Liver (tissue), 9 donors: ENCODE measurements around the gene UQCRFS1. TPM values are rescaled to one million over a fixed set of nuclear protein-coding genes. Genes with fewer than 3 reads are reported as not detected.

Source experiments
- DNase-seq: peaks from one replicate; pipeline ENCODE4 v3.0.0-alpha.2; 2017; ENCODE audit warnings: low spot score
- H3K27ac ChIP-seq, 2 donors: one replicate each; pipeline ENCODE4 v1.7.0; 2013; ENCODE audit warnings: inconsistent platforms in 2 of 2, low read length in 2 of 2, control low read depth in 1 of 2, low read depth in 1 of 2, mild to moderate bottlenecking in 1 of 2
- H3K27me3 ChIP-seq, 4 donors: one replicate each; pipeline versions ENCODE4 v1.6.1 to v1.7.0; 2013; ENCODE audit warnings: low read length in 3 of 4, inconsistent platforms in 1 of 4, mild to moderate bottlenecking in 1 of 4, moderate library complexity in 1 of 4; ENCODE audit not compliant: control insufficient read depth in 4 of 4, insufficient read depth in 4 of 4
- H3K36me3 ChIP-seq, 4 donors: one replicate each; pipeline versions ENCODE4 v1.6.1 to v1.7.0; 2013; ENCODE audit warnings: low read length in 3 of 4, mild to moderate bottlenecking in 3 of 4, low read depth in 1 of 4, moderate library complexity in 1 of 4; ENCODE audit not compliant: control insufficient read depth in 4 of 4, insufficient read depth in 3 of 4
- H3K4me1 ChIP-seq, 4 donors: one replicate each; pipeline versions ENCODE4 v1.6.1 to v1.7.0; 2013; ENCODE audit warnings: low read length in 3 of 4, mild to moderate bottlenecking in 3 of 4, moderate library complexity in 1 of 4; ENCODE audit not compliant: control insufficient read depth in 4 of 4, insufficient read depth in 4 of 4
- H3K4me3 ChIP-seq, 3 donors: one replicate each; pipeline versions ENCODE4 v1.6.1 to v1.7.0; 2013; ENCODE audit warnings: low read length in 3 of 3, control low read depth in 1 of 3, low read depth in 1 of 3, mild to moderate bottlenecking in 1 of 3
- H3K9ac ChIP-seq, 2 donors: one replicate each; pipeline ENCODE4 v1.7.0; 2013; ENCODE audit warnings: low read length in 2 of 2, mild to moderate bottlenecking in 2 of 2, moderate library complexity in 2 of 2, control low read depth in 1 of 2, low read depth in 1 of 2
- H3K9me3 ChIP-seq, 4 donors: one replicate each; pipeline versions ENCODE4 v1.6.1 to v1.7.0; 2013; ENCODE audit warnings: low read length in 3 of 4; ENCODE audit not compliant: control insufficient read depth in 4 of 4
- CTCF ChIP-seq: fragments of 150-350 bp; IDR thresholded peaks from 2 replicates; pipeline ENCODE4 v1.5.1; 2017; ENCODE audit warnings: improper control_type of control experiment, low read depth, low read length; ENCODE audit not compliant: missing input control
- EGR1 ChIP-seq, 2 donors: IDR thresholded peaks; 2 replicates each; pipeline ENCODE4 v1.6.1; 2016 to 2018; ENCODE audit warnings: antibody characterized with exemption in 2 of 2, low read depth in 2 of 2
- FOXA1 ChIP-seq: IDR thresholded peaks from 2 replicates; pipeline ENCODE4 v1.6.1; 2016; ENCODE audit warnings: antibody characterized with exemption
- FOXA2 ChIP-seq: IDR thresholded peaks from 2 replicates; pipeline ENCODE4 v1.6.1; 2016; ENCODE audit warnings: antibody characterized with exemption
- GABPA ChIP-seq, 2 donors: IDR thresholded peaks in 1 of 2; conservative IDR thresholded peaks in 1 of 2; 2 replicates each; pipeline ENCODE4 v1.6.1; 2016; ENCODE audit warnings: antibody characterized with exemption in 2 of 2, mild to moderate bottlenecking in 1 of 2, moderate library complexity in 1 of 2
- HNF4A ChIP-seq, 2 donors: conservative IDR thresholded peaks; 2 replicates each; pipeline ENCODE4 v1.6.1; 2016; ENCODE audit warnings: antibody characterized with exemption in 2 of 2, mild to moderate bottlenecking in 2 of 2
- HNF4G ChIP-seq: IDR thresholded peaks from 2 replicates; pipeline ENCODE4 v1.6.1; 2016; ENCODE audit warnings: antibody characterized with exemption
- JUND ChIP-seq, 2 donors: IDR thresholded peaks; 2 replicates each; pipeline ENCODE4 v1.6.1; 2016; ENCODE audit warnings: antibody characterized with exemption in 2 of 2
- MAX ChIP-seq: IDR thresholded peaks from 2 replicates; pipeline ENCODE4 v1.6.1; 2016; ENCODE audit warnings: antibody characterized with exemption
- NR2F2 ChIP-seq: IDR thresholded peaks from 2 replicates; pipeline ENCODE4 v1.6.1; 2016; ENCODE audit warnings: antibody characterized with exemption
- RAD21 ChIP-seq, 2 donors: IDR thresholded peaks; 2 replicates each; pipeline ENCODE4 v1.6.1; 2016; ENCODE audit warnings: antibody characterized with exemption in 2 of 2, mild to moderate bottlenecking in 2 of 2
- REST ChIP-seq: IDR thresholded peaks from 2 replicates; pipeline ENCODE4 v1.6.1; 2016; ENCODE audit warnings: antibody characterized with exemption, mild to moderate bottlenecking
- RXRA ChIP-seq, 2 donors: IDR thresholded peaks; 2 replicates each; pipeline ENCODE4 v1.6.1; 2017 to 2018; ENCODE audit warnings: antibody characterized with exemption in 2 of 2, mild to moderate bottlenecking in 1 of 2
- SP1 ChIP-seq: IDR thresholded peaks from 2 replicates; pipeline ENCODE4 v1.6.1; 2018; ENCODE audit warnings: antibody characterized with exemption, mild to moderate bottlenecking
- TAF1 ChIP-seq: conservative IDR thresholded peaks from 2 replicates; pipeline ENCODE4 v1.6.1; 2016; ENCODE audit warnings: antibody characterized with exemption, mild to moderate bottlenecking
- YY1 ChIP-seq: IDR thresholded peaks from 2 replicates; pipeline ENCODE4 v1.6.1; 2016; ENCODE audit warnings: antibody characterized with exemption, mild to moderate bottlenecking
- polyA plus RNA-seq, 2 donors: library from polyadenylated mRNA; stranded (reverse) in 1 of 2; unstranded in 1 of 2; fragments of 200-250 nt in 1 of 2; fragments of >200 nt in 1 of 2; fragmentation: Nextera tagmentation in 1 of 2; extraction: Ambion mirVana in 1 of 2; gene quantifications; one replicate each; pipeline versions ENCODE4 v1.2.1 to v1.2.3, GENCODE V29; 2013 to 2015
- total RNA-seq, 2 donors: library from RNA; depleted of rRNA; stranded (reverse); fragments of >200 nt; gene quantifications; one replicate each; pipeline ENCODE4 v1.2.3, GENCODE V29; 2014
- TF ChIP-seq, protein P1 (sequence below): IDR thresholded peaks from 2 replicates; pipeline ENCODE4 v1.6.1; 2016; ENCODE audit warnings: antibody characterized with exemption
- TF ChIP-seq, protein P2 (sequence below): IDR thresholded peaks from 2 replicates; pipeline ENCODE4 v1.6.1; 2016; ENCODE audit warnings: antibody characterized with exemption
- donor health status: healthy.
- donor health status: healthy.
- donor health status: healthy.
- donor health status: healthy.
- donor health status: healthy.

The UQCRFS1 gene
- total and polyA plus RNA-seq, 4 donors, result 19.1 to 71.2 (median 32.7) TPM

DNA sequence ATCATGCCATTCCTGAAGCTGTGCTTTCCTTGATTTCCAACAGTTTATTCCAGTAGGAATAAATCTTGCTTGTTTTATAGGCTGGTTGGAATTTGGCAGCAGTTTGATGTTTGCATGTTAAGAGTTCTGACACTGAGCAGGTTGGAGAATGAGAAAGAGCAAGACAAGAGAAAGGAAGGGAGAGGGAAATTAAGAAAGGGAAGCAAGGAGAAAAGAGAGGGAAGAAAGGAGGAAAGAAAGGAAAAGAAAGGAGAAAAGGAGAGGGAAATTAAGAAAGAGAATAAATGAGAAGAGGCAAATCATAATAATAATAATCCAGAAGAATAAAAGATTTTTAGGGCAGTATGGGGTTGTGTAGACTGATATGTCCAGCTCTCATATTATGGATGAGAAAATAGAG, 28.4 kb upstream of the UQCRFS1 start:
- no peak for DNase-seq

More for the DNA sequence above, 28.4 kb upstream of the UQCRFS1 start:
- H3K4me3 ChIP-seq, result no peak overlapping the region
- no peaks in the 10 kb centered on the region for H3K36me3 ChIP-seq
- TF ChIP-seq CTCF (no peak), HNF4A (conservative IDR thresholded peaks at IDR 0.05) (no peak), NR2F2 (no peak), REST (no peak), TAF1 (no peak), JUND (IDR thresholded peaks at IDR 0.05) (no peak), SP1 (no peak), YY1 (no peak), RXRA (IDR thresholded peaks at IDR 0.05) (no peak), RAD21 (IDR thresholded peaks at IDR 0.05) (no peak), FOXA1 (no peak), GABPA (IDR thresholded peaks at IDR 0.05 in 1 of 2, conservative IDR thresholded peaks at IDR 0.05 in 1 of 2) (no peak), HNF4G (no peak), EGR1 (IDR thresholded peaks at IDR 0.05; ENCODE audit: low read depth in 2 of 2) (no peak), MAX (no peak), FOXA2 (no peak)
- TF ChIP-seq, protein P1, sequence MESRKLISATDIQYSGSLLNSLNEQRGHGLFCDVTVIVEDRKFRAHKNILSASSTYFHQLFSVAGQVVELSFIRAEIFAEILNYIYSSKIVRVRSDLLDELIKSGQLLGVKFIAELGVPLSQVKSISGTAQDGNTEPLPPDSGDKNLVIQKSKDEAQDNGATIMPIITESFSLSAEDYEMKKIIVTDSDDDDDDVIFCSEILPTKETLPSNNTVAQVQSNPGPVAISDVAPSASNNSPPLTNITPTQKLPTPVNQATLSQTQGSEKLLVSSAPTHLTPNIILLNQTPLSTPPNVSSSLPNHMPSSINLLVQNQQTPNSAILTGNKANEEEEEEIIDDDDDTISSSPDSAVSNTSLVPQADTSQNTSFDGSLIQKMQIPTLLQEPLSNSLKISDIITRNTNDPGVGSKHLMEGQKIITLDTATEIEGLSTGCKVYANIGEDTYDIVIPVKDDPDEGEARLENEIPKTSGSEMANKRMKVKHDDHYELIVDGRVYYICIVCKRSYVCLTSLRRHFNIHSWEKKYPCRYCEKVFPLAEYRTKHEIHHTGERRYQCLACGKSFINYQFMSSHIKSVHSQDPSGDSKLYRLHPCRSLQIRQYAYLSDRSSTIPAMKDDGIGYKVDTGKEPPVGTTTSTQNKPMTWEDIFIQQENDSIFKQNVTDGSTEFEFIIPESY, result no peak
- TF ChIP-seq, protein P2, sequence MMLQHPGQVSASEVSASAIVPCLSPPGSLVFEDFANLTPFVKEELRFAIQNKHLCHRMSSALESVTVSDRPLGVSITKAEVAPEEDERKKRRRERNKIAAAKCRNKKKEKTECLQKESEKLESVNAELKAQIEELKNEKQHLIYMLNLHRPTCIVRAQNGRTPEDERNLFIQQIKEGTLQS, result no peak
- no peaks in the 10 kb centered on the region for H3K4me1 ChIP-seq
- peaks cover 0 to under 1% (median 0%) of the 10 kb centered on the region in 4 donors for H3K9me3 ChIP-seq
- H3K9ac ChIP-seq, result no peak overlapping the region
- no peak overlapping the region for H3K27ac ChIP-seq
- peaks cover 0 to 2% (median 0%) of the 10 kb centered on the region in 4 donors for H3K27me3 ChIP-seq
